Fibroblast of mammary gland (primary cell): ENCODE measurements around the gene SAMD15.
A peak's percentile ranks its signal among the peaks of the same experiment; 100 is the strongest.

Experiments used
- DNase-seq: peaks from one replicate; pipeline ENCODE4 v3.0.0-alpha.2; 2010; ENCODE audit warnings: low read depth
- H3K4me3 ChIP-seq: 2 replicates; pipeline ENCODE4 v1.5.1; 2011; ENCODE audit warnings: low read depth, mild to moderate bottlenecking, low read length, moderate library complexity; ENCODE audit not compliant: control insufficient read depth
- CTCF ChIP-seq: conservative IDR thresholded peaks from 2 replicates; pipeline ENCODE4 v1.5.1; 2011; ENCODE audit warnings: low read depth, low read length, inconsistent platforms; ENCODE audit not compliant: control insufficient read depth, insufficient read depth

Gene SAMD15

GRCh38 chr14:77372304-77372841 is 4.8 kb upstream of the SAMD15 start:
- DNase-seq = peak; percentile 64
- no peak for TF ChIP-seq CTCF
- H3K4me3 ChIP-seq = no peak overlapping the region

GRCh38 chr14:77375164-77375950 is 1.8 kb upstream of the SAMD15 start:
- DNase-seq = no peak
- peak overlapping the region; percentile 90 for H3K4me3 ChIP-seq
- no peak for TF ChIP-seq CTCF

GRCh38 chr14:77375973-77376770 is 1.0 kb upstream of the SAMD15 start:
- peak overlapping the region; percentile 90 for H3K4me3 ChIP-seq
- no peak for DNase-seq
- no peak for TF ChIP-seq CTCF

GRCh38 chr14:77377502-77377844 is 294 bp downstream of the SAMD15 start:
- no peak for DNase-seq
- H3K4me3 ChIP-seq = peak overlapping the region; percentile 90
- no peak for TF ChIP-seq CTCF

GRCh38 chr14:77378701-77379100 is 1.5 kb downstream of the SAMD15 start:
- TF ChIP-seq CTCF = no peak
- no peak overlapping the region for H3K4me3 ChIP-seq
- DNase-seq = no peak

GRCh38 chr14:77390188-77390587 is 13.0 kb downstream of the SAMD15 start:
- no peak for TF ChIP-seq CTCF

More at GRCh38 chr14:77390188-77390587, 13.0 kb downstream of the SAMD15 start:
- DNase-seq = no peak
- H3K4me3 ChIP-seq = no peak overlapping the region
